Activated CD8-positive, alpha-beta memory T cell treated with anti-CD3 and anti-CD28 coated beads, Interleukin-2, amount 10 ng/mL, durations not matched to agents 7 days and 5 days (primary cell): ENCODE results near the gene SLC35G2. TPM values are rescaled to one million over a fixed set of nuclear protein-coding genes. Genes with fewer than 3 reads are reported as not detected.

Source experiments
- ATAC-seq: fragments of 150-1000 bp; cut with Tn5 transposase; one replicate; pipeline ENCODE4 v1.10.0; 2021; ENCODE audit warnings: moderate library complexity
- CTCF ChIA-PET: fragments of 350-600 bp; sonication (Branson Sonifier 250); formaldehyde crosslinking; loops from one replicate; lab custom pipeline; 2021; ENCODE audit warnings: antibody characterized with exemption; lab: Charles Lee
- DNase-seq: peaks from one replicate; pipeline ENCODE4 v3.0.0-alpha.2; 2020
- H3K27ac Mint-ChIP-seq: one replicate; pipeline ENCODE4 v1.8.0; 2021; ENCODE audit warnings: mild to moderate bottlenecking, mixed read lengths
- H3K27me3 Mint-ChIP-seq: one replicate; pipeline ENCODE4 v1.8.0; 2021; ENCODE audit warnings: mixed read lengths
- H3K36me3 Mint-ChIP-seq: one replicate; pipeline ENCODE4 v1.8.0; 2021; ENCODE audit warnings: mild to moderate bottlenecking, mixed read lengths
- H3K4me1 Mint-ChIP-seq: one replicate; pipeline ENCODE4 v1.8.0; 2021; ENCODE audit warnings: mixed read lengths
- H3K4me3 Mint-ChIP-seq: one replicate; pipeline ENCODE4 v1.8.0; 2021; ENCODE audit warnings: mild to moderate bottlenecking, moderate library complexity, mixed read lengths
- H3K9me3 Mint-ChIP-seq: one replicate; pipeline ENCODE4 v1.8.0; 2022; ENCODE audit warnings: low read depth, mixed read lengths
- total RNA-seq, 2 experiments: library from RNA; stranded (reverse); gene quantifications; one replicate each; pipeline ENCODE4 v1.2.3, GENCODE V29; 2021

The SLC35G2 gene
- total RNA-seq, 2 experiments from 2014 or later, result 1.1 to 1.6 TPM

DNA sequence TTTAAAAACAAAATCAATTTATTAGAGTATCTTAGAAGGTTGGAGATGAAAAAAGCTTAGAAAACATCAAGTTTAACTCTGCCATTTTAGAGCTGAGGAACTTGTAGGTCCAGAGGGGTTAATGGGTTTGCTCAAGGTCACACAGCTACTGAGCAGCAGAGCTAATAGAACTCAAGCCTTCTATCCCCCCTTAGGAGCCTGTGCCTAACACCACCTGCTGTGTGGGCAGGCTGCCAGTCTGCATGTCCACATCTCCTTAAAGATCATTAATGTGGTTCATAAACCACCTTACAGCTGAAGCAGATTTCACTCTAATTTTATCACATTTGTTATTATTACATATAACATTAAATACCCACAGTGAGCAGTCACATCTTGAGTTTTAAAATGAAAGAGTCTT is 14.1 kb upstream of the SLC35G2 start:
- no peak overlapping the region for H3K27ac Mint-ChIP-seq
- peaks cover 2% of the 10 kb centered on the region for H3K27me3 Mint-ChIP-seq
- no peaks in the 10 kb centered on the region for H3K9me3 Mint-ChIP-seq
- peaks cover 2% of the 10 kb centered on the region for H3K36me3 Mint-ChIP-seq
- no peak for DNase-seq
- H3K4me3 Mint-ChIP-seq, result no peak overlapping the region
- no peak for ATAC-seq
- H3K4me1 Mint-ChIP-seq, result peaks cover 10% of the 10 kb centered on the region
- CTCF ChIA-PET, result interaction anchor here (1.0 to 1.1 kb wide), 2 partner anchors 13 to 209 kb away, joined by 3 read pairs; no protein-coding TSS in a partner anchor

DNA sequence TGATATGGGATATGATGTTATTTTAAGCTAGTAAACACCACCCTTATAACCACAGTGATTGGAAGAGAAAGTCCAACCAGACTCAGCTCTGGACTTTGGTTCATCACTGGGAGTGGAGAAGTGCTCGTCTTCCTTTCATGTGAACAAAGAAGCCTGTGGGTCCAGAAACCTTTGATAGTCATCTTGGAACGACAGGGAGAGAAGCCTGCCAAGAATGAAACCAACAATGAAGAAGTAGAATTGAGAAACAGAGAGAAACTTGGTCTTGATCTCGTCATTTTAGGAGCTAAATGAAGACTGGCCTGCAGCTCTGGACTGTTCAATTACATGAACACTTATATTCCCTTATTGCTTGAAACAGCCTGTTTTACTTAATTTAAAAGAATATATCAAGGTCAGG is 13.1 kb upstream of the SLC35G2 start:
- ATAC-seq (no peak), DNase-seq (no peak)
- Mint-ChIP-seq H3K27me3 (peaks cover 2% of the 10 kb centered on the region), H3K36me3 (peaks cover 2% of the 10 kb centered on the region), H3K4me1 (peaks cover 10% of the 10 kb centered on the region), H3K27ac (no peak overlapping the region), H3K9me3 (no peaks in the 10 kb centered on the region), H3K4me3 (no peak overlapping the region)
- CTCF ChIA-PET, result interaction anchor here (0.6 to 1.0 kb wide), 2 partner anchors 14 to 57 kb away, joined by 3 read pairs; no protein-coding TSS in a partner anchor

DNA sequence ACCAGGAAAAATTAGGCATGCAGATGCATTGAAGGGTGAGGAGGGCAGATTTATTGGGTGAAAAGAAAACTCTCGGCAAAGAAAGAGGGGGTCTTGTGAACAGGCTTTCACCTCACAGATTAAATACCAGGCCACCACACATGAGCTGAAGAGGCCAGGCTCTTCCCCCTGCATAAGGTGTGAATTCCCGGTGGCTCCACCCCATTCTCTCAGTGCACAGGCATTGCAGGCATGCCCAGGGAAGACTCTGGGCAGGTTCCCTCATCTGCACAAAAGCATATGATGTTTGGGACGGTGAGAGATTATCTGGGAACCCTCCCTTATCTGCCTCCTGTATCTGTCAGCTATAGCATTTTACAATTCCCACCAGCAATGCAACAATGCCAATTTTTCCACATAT is 7.2 kb upstream of the SLC35G2 start:
- H3K9me3 Mint-ChIP-seq, result no peaks in the 10 kb centered on the region

DNA sequence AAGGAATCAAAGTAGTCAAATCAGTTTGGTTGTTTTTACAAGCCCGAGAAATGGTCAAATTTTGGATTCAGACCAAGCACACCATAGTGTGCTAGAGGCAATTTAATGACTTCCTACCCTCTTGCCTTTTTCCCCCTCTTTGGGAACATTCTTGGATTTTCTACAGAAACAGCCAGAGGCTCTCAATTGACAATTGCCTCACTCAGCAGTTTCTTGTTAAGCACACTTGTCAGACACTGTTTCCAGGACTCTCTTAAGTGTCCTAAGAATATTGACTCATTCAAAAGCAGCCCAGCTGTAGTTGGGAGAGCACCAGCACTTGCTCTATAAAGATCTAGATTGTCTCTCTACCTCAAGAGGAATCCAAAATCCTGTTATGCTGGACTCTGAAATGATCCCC is 1.5 kb upstream of the SLC35G2 start:
- H3K27ac Mint-ChIP-seq, result no peak overlapping the region
- H3K36me3 Mint-ChIP-seq, result peaks cover under 1% of the 10 kb centered on the region
- ATAC-seq (no peak), DNase-seq (no peak)
- CTCF ChIA-PET, result interaction anchor here (2.0 kb wide), 1 partner anchor 197 kb away, joined by 7 read pairs; no protein-coding TSS in a partner anchor
- H3K27me3 Mint-ChIP-seq, result peaks cover 37% of the 10 kb centered on the region
- no peak overlapping the region for H3K4me3 Mint-ChIP-seq
- peaks cover 19% of the 10 kb centered on the region for H3K4me1 Mint-ChIP-seq
- peaks cover under 1% of the 10 kb centered on the region for H3K9me3 Mint-ChIP-seq

More for the DNA sequence above, 7.2 kb upstream of the SLC35G2 start:
- Mint-ChIP-seq H3K27me3 (peaks cover 4% of the 10 kb centered on the region), H3K36me3 (no peaks in the 10 kb centered on the region), H3K4me3 (no peak overlapping the region), H3K27ac (no peak overlapping the region), H3K4me1 (no peaks in the 10 kb centered on the region)
- ATAC-seq, result no peak
- CTCF ChIA-PET, result no interaction called here
- no peak for DNase-seq

DNA sequence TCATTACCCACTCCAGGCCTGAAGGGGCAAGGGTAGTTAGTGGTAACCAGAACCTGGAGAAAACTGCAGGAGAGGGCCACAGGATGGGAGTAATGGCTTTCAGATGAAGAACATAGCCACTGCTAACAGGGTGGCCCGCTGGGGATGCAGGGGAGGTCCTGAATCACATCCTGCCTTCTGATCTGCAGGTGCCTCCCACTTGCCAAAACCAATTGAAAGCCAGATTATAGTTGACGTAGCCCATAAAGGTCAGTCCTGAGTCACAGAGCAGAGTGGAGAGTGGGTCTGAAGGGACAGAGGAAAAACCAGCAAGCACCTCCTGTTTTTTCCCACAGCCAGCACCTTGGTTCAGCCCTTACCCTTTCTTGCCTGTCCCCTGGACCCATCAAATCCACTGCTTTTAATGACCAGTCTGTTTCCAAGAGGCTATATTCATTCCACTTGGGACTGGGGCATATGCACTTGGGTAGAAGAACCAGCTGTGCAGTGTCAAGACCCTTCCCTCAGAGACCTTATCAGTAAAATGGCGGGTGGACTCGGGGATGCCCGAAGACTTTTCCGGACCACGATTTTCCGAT is 646 bp upstream of the SLC35G2 start:
- ATAC-seq (peak; percentile 74), DNase-seq (peak; percentile 69)
- peak overlapping the region; percentile 81 for H3K4me3 Mint-ChIP-seq
- H3K9me3 Mint-ChIP-seq, result peaks cover 4% of the 10 kb centered on the region
- CTCF ChIA-PET, result interaction anchor here (1.0 to 3.7 kb wide), 2 partner anchors 21 to 196 kb away, joined by 3 to 16 read pairs; no protein-coding TSS in a partner anchor
- H3K27me3 Mint-ChIP-seq, result peaks cover 45% of the 10 kb centered on the region
- H3K27ac Mint-ChIP-seq, result peak overlapping the region; percentile 75
- H3K4me1 Mint-ChIP-seq, result peaks cover 19% of the 10 kb centered on the region
- peaks cover 5% of the 10 kb centered on the region for H3K36me3 Mint-ChIP-seq

DNA sequence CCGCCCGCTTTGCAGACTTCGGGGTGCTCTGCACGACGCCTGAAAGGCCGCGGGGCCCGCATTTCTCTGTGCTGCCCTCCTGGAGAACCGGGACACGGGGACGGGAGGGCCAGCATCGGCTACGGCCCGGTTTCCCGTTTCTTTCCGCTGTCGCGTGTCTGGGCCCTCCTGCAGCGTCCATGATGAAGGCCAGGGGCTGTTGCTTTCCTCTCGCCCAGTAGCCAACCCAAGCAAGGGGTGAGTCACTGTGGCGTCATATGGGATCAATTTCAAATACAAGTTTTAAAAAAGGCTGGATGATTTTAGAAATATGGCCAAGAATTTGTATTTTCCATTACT is 435 bp downstream of the SLC35G2 start:
- peaks cover 48% of the 10 kb centered on the region for H3K27me3 Mint-ChIP-seq
- peak overlapping the region; percentile 81 for H3K4me3 Mint-ChIP-seq
- peaks cover 5% of the 10 kb centered on the region for H3K36me3 Mint-ChIP-seq
- peaks cover 19% of the 10 kb centered on the region for H3K4me1 Mint-ChIP-seq
- H3K9me3 Mint-ChIP-seq, result peaks cover 4% of the 10 kb centered on the region
- H3K27ac Mint-ChIP-seq, result peak overlapping the region; percentile 49
- ATAC-seq (peak; percentile 29), DNase-seq (no peak)
- CTCF ChIA-PET, result interaction anchor here (1.0 to 3.7 kb wide), 2 partner anchors 20 to 195 kb away, joined by 3 to 16 read pairs; no protein-coding TSS in a partner anchor

DNA sequence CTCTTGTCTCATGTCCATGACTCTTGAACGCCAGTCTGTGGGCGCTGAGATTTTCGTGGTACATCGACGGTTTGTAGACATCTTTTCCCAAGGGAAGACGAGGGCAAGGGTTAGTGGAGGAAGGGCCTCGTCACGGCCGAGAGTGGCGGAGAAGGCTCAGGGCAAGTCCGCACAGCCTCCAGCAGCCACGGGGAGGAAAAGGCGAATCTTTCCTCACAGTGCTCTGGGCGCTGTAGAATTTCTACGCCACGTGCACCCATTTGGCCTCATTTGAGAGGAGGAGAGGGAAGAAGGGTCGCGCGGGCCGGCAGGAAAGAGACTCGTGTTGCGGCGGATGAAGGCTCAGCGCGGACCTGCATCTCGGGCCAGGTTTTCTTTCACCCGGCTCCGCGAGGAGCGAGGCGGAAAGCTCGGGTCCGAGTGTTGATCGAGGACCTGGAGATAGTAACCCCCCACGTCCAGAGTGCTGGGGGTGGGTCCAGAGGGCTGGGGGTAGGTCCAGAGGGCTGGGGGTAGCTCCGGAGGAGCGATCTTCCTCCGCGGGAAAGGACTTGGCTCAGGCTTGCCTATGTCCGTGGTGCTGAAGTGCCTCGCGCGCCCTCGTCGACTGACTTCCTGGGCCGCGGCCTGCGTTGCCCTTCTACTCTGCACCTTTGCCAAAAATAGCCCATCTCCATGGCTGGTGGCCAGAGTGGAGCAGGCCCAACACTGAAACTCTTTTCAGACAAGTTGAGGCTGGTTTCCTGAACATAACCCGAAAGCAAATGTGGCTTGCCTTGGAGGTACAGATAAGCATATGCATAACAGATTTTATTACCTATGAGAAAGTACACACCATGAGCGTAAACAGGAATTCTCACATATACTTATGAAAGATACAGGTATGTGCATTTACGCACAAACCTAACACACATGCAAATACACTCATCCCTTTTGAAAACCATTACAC is 1.1 kb downstream of the SLC35G2 start:
- peaks cover 19% of the 10 kb centered on the region for H3K4me1 Mint-ChIP-seq
- peak; percentile 56 for DNase-seq
- H3K27ac Mint-ChIP-seq, result no peak overlapping the region
- H3K36me3 Mint-ChIP-seq, result peaks cover 5% of the 10 kb centered on the region
- H3K4me3 Mint-ChIP-seq, result peak overlapping the region; percentile 81
- CTCF ChIA-PET, result interaction anchor here (1.1 to 3.7 kb wide), 2 partner anchors 119 to 194 kb away, joined by 3 to 16 read pairs; no protein-coding TSS in a partner anchor
- H3K27me3 Mint-ChIP-seq, result peaks cover 48% of the 10 kb centered on the region
- peaks cover 4% of the 10 kb centered on the region for H3K9me3 Mint-ChIP-seq
- ATAC-seq, result peak; percentile 54

DNA sequence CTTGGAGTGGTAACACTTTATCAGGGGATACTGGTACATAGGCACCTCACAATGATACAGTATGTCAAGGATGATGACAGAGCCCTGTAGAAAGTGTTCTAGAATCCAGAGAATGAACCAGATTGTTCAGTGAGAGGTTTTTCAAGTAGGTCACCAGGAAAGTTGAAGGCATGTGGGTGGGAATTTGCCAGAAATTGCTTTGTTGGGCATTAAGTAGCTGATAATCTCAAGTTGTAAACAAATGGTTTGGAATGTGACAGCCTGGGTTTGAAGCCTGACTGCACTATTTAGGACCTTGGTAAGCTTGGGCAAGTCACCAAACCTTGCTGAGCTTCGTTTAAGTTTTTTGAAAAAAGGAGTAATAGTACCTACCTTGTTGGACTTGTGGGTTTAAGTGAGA is 12.5 kb downstream of the SLC35G2 start:
- Mint-ChIP-seq H3K36me3 (peaks cover 12% of the 10 kb centered on the region), H3K4me1 (peaks cover 3% of the 10 kb centered on the region), H3K27me3 (peaks cover 9% of the 10 kb centered on the region), H3K9me3 (peaks cover 5% of the 10 kb centered on the region), H3K4me3 (no peak overlapping the region), H3K27ac (no peak overlapping the region)
- CTCF ChIA-PET, result interaction anchor here (2.1 kb wide), 1 partner anchor 182 kb away, joined by 4 read pairs; no protein-coding TSS in a partner anchor
- ATAC-seq (no peak), DNase-seq (no peak)

DNA sequence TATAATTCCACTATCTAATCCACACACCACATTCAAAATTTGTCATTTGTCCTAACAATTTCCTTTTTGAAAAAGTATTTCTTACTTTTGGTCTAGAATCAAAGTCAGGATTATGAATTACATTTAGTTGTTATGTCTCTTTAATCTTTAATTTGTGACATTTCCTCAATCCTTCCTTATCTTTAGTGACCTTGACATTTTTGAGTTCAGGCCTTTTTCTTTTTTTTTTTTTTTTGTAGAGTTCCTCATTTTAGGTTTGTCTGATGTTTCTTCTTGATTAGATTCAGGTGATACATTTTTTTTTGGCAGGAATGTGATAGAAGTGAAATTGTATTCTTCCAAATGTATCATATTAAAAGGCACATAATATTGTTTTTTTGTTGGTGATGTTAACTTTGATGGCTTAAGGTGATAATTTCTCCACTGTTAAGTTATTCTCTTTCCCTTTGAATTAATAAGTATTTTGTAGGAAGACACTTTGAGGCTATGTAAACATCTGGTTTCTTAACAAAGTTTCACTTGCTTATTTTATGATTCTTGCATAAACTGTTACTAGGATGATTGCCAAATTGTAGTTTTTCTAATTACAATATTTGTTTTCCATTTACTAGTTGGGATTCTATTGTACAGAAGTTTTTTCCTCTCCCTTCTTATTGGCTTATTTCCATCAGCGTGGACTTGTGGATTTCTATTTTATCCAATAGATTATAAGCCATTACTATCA is 16.3 kb downstream of the SLC35G2 start:
- no peak for ATAC-seq
- no peak overlapping the region for H3K27ac Mint-ChIP-seq
- H3K27me3 Mint-ChIP-seq, result peaks cover 6% of the 10 kb centered on the region
- no peak overlapping the region for H3K4me3 Mint-ChIP-seq
- H3K36me3 Mint-ChIP-seq, result peaks cover 20% of the 10 kb centered on the region
- DNase-seq, result no peak
- no peaks in the 10 kb centered on the region for H3K9me3 Mint-ChIP-seq
- H3K4me1 Mint-ChIP-seq, result peaks cover 24% of the 10 kb centered on the region
- CTCF ChIA-PET, result no interaction called here

DNA sequence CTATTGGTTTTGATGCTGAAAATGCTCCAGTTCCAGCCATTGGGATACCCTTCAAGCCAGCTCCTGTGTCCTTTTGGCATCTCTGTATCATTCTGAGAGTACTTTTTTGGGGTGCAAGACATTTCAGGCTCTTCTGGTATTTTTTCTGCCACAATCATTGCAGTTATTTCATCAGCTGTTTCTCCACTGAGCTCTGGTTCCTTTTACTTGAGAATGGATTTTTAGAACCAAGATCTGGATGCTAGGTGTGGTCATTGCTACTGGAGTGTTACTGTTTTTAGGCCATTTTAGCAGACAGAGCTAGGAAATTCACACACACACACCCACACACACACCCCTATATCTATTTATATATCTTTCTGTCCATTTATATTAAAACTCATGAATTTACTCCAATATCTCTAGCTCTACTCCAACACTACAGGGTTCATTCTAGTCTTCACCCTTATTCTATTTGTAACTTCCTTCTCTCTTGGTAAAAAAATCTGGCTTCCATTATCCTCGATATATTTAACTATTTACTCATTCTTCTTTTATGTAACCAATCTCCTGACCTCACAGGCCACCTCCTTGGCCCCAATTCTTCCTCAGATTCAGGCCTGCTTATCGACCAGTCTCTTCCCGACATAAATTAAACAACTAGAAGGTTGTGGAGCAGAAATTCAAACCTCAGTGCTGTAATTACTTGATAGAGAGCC is 17.0 kb downstream of the SLC35G2 start:
- CTCF ChIA-PET, result no interaction called here
- Mint-ChIP-seq H3K27ac (no peak overlapping the region), H3K4me3 (no peak overlapping the region), H3K4me1 (peaks cover 24% of the 10 kb centered on the region), H3K27me3 (peaks cover 6% of the 10 kb centered on the region), H3K9me3 (no peaks in the 10 kb centered on the region), H3K36me3 (peaks cover 18% of the 10 kb centered on the region)
- DNase-seq, result no peak
- ATAC-seq, result no peak

DNA sequence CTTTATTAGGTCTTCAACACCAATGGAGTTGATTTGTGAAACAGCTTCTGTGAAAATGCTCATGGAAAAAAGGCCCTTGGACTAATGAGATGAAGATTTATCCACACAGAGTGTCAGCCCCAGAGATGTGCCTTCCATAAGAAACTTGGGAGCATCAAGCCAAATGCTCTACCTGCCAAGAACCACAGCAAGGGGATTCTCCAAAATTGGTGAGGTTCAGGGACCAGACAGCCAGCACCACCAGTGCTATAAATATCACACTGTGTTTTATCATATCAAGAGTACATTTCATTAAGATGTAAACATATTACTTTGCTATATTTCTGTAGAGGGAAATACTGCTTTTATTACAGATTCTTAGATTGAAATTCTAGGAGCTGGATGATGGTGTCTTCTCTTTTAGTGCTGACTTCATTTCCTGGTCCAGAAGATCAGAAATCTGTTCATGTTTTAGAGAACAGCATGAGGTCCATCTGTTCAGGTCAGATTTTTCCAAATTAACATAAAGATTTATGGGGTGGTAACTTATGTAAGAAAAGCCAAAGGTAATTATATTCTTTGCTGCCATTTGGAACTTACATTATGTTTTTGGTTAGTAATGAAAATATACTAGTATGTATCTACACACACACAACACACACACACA is 17.7 kb downstream of the SLC35G2 start:
- no peaks in the 10 kb centered on the region for H3K9me3 Mint-ChIP-seq
- peaks cover 24% of the 10 kb centered on the region for H3K4me1 Mint-ChIP-seq
- H3K36me3 Mint-ChIP-seq, result peaks cover 17% of the 10 kb centered on the region
- CTCF ChIA-PET, result no interaction called here
- peaks cover 6% of the 10 kb centered on the region for H3K27me3 Mint-ChIP-seq
- DNase-seq (no peak), ATAC-seq (no peak)
- H3K4me3 Mint-ChIP-seq, result no peak overlapping the region
- H3K27ac Mint-ChIP-seq, result no peak overlapping the region
